HL-60/S4 treated with phorbol 12-myristate 13-acetate at 8.2 ng/mL for 4 days and 3 days (cell line): Measurements from ENCODE around the gene CELSR2.

Source experiments
- in situ Hi-C: fragments of 300-500 bp; cut with MboI; formaldehyde crosslinking; loops from 2 replicates; pipeline ENCODE4 v1.15.0; 2022; ENCODE audit warnings: low sequenced_read_pairs

Gene CELSR2

DNA sequence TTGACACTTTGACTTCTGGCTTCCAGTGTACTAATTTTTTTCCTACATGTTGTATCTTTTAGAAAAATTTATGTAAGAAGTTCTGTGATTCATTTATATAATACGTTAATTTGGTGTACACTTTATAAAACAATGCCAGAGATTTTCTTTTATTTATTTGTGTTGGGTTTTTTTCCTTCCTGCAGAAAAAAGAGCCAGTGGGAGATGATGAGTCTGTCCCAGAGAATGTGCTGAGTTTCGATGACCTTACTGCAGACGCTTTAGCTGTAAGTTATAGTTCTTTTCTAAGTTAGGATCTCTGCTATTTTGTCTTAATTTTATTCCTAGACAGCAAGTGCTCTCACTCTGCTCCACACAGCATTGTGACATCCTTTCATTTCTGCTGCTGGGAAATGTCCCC is 21.2 kb upstream of the CELSR2 start:
- in situ Hi-C loops = no loop called here

DNA sequence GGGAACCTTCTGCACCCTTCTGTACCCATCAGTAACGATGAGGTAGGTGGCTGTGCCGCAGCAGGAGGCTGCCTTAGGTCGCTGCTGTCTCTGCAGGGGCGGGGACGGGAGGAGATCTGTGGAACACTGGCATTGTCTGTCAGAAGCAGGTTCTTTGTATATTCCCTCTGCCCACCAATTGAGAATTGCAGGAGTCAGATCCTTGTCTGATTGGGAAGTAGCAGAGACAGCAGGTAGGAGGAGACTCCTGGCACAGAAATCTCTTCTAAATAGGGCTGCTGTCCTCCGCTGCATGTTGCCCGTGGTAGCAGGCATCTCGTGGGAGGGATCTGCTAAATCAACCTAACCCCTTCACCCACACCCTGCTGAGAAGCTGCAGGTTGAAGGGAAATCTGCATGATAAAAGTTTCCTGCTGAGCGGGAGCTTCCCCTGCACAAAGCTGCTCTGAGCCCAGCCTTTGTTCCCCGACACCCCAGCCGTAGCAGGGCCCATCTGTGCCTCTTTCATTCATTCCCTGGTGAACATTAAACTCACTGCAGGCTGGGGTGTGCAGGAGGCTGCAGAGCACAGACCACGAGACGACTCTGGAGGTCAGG is 19.7 kb upstream of the CELSR2 start:
- in situ Hi-C loops = no loop called here

DNA sequence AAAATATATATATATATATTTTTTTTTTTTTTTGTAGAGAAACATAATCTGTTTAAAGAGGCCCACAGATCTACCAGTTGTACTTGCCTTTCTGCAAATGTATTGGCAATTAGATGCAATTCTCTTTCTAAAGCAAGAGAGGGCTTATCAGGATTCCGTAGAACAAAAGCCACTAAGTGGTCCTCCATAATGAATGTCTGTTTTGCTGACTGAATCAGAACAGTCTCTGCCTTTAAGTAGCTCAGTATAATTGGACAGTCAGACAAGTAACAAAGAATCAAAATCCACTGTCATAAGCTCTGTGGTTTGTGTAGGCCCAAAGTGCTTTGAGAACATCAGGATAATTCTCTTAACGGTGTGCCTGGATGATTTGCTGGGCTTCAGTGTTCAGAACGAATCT is 18.3 kb upstream of the CELSR2 start:
- in situ Hi-C loops = no loop called here

DNA sequence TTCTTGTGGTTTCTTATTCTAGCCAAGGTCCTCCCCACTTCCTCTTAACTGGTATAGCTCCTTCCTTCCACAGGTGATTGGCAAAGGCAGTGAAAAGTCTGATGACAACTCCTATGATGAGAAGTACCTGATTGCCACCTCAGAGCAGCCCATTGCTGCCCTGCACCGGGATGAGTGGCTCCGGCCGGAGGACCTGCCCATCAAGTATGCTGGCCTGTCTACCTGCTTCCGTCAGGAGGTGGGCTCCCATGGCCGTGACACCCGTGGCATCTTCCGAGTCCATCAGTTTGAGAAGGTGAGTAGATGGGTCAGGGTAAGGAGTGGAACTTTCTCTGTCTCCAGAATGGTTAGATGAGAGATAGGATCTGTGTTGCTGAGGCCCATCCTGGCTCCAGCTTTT is 14.2 kb upstream of the CELSR2 start:
- in situ Hi-C loops = no loop called here

DNA sequence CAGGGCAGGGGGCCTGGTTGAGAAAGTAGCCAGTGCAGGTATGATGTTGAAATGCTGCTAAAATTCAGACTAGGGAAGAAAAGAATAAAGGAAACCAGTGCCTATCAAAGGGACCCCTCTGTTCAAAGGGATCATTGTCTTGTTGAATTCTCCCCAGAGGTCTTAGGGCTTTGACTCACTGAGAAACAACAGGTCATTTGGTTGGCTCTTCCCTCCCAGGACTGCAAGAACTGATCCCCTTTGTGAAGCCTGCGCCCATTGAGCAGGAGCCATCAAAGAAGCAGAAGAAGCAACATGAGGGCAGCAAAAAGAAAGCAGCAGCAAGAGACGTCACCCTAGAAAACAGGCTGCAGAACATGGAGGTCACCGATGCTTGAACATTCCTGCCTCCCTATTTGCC is 11.8 kb upstream of the CELSR2 start:
- in situ Hi-C loops = no loop called here

DNA sequence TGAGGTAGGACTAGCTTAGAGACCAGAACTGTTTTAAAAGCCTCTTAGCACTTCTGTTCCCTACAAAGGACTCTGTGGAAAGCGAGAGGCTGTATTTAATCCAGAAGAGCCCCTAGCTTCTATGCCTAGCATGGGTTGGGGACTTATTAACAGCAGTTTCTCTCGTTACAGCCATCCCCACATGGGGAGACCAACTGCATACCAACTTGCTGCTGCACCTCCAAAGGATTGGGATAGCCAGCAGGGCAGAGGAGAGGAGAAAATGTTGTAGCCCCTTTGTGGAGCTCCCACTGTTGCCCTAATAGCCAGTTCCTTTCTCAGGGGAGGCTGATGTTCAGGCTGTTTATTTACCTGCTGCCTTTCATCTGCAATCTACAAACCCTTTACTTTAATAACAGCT is 11.0 kb upstream of the CELSR2 start:
- in situ Hi-C loops = no loop called here

DNA sequence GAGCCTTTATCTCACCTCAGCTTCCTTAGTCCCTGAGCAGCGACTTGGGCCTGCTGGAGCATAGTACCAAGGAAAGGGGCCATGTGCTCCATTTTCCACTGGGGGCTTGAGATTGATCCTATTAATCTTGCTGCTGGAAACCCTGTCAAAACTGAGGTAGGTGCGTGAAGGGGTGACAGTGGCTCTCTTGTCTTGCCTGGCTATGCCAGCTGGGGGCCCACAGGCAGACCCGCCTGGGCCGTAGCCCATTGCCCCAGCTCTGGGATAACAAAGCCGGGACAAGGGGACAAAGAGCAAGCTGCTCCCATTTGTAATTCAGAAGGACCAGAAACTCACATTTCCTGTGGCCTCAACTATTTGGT is 10.3 kb upstream of the CELSR2 start:
- in situ Hi-C loops = no loop called here

DNA sequence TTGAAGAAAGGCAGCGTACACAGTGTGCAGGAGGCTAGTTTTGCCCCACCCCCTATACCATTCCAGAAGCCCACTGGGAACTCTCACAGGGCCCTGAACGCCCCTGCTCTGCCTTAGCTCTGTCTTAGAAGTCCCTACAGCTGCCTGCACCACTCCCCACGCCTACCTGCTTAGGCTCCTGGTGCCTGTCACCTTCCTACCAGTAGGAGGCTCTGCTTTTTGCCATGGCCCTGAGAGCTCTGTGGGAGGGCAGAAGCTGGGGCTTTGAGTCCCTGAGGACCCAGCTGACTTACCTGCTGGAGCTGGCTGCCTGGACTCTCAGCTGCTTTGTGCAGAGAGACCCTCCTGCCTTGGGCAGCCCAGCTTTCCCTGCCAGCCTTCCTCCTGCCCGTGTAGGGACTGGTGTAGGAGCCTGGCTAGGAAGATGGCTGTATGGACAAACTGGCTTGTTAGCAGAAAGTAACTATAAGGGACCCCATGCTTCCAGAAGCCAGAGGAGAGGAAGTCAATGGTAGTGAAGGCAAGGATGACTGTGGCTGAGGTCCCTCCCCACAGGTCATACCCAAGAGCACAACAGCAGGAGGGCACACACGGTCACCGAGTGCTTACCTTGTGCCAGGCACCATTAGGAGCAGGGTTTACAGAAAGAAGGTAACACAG is 9.8 kb upstream of the CELSR2 start:
- in situ Hi-C loops = no loop called here

DNA sequence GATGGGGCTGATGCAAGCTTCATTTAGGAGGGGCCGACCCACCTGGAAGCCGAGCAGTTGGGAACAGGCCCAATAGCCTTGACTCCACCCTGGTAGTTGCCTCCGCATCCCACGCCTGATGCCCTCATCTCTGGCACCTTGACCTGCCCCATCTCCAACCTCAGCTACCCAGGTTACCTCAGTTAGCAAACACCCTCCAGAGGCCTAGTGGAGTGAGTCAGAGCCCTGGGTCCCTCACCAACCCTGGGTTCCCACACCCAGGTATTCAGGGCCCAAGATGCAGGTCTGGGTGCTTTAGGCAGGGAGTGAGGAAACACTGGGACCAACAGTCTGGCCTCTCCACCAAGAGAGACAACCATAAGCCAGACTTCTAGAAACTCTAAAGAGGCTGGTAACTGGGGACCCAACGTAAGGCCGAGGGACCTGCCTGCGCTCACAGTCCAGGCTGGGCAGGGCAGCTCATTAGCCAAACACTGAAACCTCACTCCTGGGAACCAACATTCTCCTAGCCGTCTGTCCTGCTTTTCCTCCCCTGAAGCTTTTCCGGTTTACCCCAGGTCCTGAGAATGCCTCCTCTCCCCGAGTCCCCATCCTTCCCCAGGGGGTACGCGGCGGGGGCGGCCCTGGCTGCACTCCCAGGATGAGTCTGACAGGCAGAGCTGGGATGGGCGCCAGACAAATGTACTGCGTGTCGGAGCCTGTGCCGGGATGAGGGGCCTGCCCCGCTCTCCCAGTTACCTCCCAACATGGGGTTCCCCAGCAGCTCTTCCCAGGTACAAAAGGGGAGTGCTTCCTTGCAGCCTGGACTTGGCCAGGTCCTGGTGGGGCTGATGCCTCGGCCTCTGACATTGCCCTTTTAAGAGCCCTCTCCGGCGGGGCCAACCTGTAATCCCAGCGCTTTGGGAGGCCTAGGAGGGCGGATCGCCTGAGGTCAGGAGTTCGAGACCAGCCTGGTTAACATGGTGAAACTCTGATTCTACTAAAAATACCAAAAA is 8.9 kb upstream of the CELSR2 start:
- in situ Hi-C loops = no loop called here

DNA sequence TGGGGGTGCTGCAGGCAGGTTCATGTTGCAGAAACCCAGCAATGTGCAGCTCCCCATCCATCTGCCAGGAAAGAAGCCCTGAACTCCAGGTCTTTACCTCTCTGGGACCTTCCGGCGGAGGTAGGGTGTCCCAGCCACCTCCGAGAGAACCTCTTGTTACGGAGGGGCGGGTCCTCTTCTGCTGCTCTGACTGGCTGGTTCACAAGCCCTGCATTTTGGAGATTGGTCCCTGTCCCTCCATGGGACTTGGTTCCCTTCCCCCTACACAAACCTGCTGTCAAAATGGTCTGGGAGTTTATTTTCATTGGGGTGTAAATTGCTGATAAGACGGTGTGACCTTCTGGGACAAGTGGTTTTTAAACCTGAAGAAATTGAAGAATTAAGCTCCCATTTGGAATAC is 8.0 kb upstream of the CELSR2 start:
- in situ Hi-C loops = no loop called here

DNA sequence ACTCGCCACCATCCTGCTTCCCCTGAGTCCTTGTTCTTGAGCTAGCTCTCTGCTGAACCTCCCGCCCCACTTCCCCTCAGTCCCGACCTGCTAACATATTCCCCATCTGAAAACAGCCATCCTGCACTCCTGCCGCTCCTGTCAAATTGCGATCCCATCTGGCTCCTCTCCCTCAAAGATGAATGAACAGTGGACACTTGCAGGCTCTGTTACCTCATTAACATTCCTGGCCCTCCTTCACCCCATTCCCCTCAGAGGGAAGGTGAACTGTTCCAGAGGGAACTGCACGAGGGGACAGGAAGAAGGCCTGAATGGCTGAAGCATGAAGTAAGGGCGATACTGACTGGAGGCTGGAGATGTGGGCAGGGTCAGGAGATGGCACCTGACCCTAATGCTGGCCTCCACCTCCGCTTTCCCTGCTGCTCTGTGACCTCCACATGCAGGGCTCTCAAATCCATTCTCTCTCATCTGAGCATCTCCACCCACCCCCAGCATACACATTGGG is 7.4 kb upstream of the CELSR2 start:
- in situ Hi-C loops = no loop called here

DNA sequence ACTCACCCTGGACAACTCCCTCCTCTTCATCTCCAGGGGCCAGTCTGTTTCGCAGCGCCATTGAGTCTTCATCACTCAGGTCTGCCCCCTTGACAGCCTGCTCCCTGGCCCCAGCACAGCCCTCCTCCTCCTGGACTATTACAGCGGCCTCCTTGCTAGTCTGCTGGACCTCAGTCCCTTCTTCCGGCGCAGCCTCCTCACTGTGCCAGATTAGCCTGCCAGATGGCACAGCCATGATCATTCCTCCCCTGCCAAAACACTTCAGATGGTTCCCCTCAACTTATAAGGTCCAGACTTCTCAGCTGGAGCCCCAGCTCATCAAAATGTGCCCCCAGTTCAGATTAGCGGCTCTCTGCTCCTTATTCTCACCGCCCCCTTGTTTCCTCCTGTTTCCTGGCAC is 7.0 kb upstream of the CELSR2 start:
- in situ Hi-C loops = no loop called here

DNA sequence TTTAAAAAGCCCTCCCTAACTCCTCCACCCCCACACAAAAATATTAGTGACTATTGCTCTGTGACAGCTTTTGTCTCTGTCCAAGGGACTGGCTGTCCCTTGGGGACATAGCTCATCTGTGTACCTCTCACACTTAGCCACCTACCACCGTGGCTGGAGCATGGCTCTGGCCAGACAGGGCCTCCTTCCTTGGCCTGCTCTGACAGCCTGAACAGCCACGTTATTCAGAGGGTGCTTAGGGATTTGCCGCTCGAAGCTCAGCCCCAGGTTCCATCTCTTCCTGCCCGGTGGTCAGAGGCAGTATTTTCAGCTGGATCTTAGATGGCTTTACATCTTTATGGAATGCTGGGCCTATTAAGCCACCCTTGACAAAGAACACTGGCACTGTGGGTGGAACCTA is 6.1 kb upstream of the CELSR2 start:
- in situ Hi-C loops = no loop called here

DNA sequence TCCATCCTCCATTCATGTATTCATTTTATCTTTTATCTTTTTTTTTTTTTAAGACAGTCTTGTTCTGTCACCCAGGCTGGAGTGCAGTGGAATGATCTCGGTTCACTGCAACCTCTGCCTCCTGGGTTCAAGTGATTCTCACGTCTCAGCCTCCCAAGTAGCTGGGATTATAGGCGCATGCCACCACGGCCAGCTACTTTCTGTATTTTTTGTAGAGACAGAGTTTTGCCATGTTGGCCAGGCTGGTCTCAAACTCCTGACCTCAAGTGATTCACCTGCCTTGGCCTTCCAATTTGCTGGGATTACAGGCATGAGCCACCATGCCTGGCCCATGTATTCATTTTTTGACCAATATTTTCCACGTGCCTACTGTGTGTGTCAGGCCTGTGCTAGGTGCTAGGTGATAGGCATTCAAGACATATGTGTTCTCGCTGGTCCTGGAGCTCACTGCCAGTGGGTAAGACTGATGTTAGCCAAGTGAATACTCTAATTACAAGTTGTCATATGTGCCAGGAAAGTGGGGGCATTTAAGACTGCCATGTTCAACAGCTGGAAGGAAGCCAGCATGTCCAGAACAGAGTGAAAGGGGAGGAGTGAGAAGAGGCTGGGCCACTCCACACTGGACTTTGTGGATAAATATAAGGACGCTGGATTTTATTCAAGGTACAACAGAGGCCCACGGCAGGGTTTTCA is 5.3 kb upstream of the CELSR2 start:
- in situ Hi-C loops = no loop called here

DNA sequence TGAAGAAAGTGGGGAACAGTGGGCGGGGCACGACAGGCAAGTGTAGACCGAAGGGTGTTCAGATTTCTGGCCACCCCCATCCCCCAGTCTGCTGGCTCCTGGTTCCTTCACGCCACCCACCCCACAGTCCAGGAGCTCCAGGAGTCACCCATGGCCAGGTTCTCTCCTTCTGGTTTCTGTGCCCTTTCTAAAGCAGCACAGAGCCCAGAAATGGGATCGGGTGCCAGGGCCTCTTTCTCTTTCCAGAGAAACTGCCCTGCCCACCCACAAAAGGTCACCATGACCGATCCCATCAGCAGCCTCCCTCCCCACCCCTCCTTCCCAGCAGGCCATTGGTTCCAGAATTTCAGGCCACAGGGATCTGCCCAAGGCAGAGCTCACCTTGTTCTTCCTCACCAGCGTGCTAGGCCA is 3.2 kb upstream of the CELSR2 start:
- in situ Hi-C loops = no loop called here

DNA sequence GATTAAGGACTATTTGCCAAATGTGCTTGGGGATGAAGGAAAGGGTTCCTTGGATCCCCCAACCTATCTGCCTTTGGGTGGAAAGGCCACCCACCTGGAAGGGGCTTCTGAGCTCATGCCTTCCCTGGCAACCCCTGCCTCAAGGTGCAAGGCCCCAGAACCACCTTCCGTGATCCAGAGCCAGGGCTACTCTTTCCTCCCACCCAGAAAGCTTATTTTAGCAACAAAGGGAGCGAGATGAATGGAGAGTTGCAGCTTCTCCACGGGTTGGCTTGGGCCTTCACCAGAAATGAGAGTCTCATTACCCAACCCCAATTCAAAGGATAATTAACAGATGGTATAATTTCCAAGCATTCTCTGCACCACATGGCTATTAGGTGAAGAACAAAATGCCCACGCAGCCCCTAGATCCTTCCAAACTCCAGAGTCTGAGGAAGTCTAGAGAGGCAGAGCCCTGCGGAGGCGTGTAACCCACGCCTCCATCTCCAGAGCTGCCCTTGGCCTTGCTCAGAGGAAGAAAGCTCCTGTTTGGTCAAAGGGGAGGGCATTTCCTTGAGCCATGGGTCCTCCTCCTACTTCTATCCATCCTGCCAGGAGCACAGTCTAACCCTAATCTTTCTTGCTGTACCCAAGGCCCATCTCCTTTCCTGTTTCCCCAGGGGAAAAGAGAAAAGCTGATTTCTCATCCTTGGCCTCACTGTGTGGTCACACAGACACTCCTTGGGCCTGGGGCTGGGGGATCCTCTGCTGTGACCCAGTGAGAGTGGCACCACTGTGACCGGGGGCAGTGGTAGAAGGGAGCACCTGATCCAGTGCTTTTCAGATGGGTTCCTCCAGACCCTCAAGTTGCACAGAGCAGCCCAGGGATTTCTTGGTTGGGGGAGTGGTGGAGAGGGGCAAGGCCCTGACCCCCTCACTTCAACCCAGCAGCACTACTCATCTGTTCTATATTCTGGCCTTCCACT is 1.7 kb upstream of the CELSR2 start:
- in situ Hi-C loops = no loop called here

DNA sequence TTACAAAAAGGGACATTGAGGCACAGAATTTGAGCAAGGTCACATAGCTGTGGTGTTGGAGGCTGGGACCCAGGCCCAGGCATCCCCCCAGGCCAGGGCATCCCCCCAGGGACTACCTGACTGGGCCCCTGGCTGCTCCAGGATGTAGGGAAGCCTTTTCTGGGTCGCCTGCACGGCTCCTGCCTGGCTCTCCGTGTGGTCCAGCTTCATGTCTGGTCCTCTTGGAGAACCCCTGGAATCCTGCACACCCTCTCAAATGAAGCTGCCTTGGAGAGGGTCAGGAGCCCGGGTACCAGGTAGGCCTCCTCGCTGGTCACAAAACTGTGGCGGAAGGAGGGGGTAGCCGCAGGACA is 919 bp upstream of the CELSR2 start:
- in situ Hi-C loops = no loop called here

DNA sequence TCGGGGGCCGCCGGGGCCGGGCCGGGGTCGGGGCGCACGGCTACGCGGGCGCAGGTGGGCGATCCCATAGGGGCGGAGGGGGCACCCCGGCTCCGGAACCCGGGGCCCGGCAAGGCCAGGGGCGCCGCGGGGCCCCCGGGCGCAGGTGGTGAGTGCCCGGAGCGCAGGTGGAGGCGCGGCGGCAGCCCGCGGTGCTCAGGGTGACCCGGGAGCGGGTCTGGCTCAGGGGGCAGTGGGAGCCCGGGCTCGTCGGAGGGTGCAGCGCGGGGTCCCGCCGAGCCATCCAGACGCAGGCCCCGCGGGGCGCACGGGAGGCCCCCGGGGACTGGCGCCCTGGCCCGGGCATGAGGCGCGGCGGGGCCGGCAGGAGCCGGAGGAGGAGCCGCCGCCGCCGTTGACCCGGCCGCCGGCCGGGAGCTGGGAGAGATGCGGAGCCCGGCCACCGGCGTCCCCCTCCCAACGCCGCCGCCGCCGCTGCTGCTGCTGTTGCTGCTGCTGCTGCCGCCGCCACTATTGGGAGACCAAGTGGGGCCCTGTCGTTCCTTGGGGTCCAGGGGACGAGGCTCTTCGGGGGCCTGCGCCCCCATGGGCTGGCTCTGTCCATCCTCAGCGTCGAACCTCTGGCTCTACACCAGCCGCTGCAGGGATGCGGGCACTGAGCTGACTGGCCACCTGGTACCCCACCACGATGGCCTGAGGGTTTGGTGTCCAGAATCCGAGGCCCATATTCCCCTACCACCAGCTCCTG is 489 bp downstream of the CELSR2 start:
- in situ Hi-C loops = no loop called here

DNA sequence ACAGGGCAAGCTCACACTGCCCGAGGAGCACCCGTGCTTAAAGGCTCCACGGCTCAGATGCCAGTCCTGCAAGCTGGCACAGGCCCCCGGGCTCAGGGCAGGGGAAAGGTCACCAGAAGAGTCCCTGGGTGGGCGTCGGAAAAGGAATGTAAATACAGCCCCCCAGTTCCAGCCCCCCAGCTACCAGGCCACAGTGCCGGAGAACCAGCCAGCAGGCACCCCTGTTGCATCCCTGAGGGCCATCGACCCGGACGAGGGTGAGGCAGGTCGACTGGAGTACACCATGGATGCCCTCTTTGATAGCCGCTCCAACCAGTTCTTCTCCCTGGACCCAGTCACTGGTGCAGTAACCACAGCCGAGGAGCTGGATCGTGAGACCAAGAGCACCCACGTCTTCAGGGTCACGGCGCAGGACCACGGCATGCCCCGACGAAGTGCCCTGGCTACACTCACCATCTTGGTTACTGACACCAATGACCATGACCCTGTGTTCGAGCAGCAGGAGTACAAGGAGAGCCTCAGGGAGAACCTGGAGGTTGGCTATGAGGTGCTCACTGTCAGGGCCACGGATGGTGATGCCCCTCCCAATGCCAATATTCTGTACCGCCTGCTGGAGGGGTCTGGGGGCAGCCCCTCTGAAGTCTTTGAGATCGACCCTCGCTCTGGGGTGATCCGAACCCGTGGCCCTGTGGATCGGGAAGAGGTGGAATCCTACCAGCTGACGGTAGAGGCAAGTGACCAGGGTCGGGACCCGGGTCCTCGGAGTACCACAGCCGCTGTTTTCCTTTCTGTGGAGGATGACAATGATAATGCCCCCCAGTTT is 1.3 kb downstream of the CELSR2 start:
- in situ Hi-C loops = no loop called here
